ENCODE data around the gene B3GNT7.

Gene B3GNT7

DNA sequence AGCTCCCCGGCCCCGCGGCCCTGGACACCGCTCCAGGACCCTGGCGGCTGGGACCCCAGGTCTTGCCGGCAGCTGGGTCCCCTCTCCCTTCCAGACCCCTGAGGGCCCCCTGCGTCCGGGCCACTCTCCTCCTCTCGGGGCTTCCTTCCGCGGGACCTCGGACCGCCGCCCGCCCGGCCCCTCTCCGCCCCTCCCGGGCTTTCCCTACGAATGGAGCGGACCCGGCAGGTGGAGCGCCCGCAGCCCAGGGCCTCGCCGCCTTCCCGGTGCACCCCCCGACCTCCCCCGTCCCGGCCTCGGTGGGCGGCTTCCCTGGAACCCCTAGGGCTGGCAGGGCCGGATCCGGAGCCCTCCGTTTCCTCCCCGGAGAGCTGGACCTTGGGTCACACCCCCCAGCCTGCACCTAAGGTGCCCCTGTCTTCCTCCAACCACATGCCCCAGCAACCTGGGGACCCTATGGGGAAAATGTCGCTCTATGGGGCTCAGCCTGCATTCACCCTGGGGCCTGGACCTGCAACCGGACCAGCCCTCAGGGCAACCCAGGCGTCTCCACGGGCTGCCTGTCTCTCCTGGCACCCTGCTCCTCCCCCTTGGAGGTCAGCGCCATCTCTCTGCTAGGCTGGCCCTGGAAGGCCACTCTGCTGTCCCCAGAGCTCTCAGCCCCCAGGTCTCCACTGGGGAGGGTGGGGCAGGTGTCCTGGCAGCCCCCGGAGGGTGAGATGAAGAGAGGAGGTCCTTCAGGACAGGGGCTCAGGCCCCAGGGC is 730 bp downstream of the B3GNT7 start:
- Histone ChIP-seq H3K4me3 (ENCODE audit: low read length) (no peak overlapping the region), H3K4me2 (ENCODE audit: low read depth, low read length) (no peak overlapping the region)

DNA sequence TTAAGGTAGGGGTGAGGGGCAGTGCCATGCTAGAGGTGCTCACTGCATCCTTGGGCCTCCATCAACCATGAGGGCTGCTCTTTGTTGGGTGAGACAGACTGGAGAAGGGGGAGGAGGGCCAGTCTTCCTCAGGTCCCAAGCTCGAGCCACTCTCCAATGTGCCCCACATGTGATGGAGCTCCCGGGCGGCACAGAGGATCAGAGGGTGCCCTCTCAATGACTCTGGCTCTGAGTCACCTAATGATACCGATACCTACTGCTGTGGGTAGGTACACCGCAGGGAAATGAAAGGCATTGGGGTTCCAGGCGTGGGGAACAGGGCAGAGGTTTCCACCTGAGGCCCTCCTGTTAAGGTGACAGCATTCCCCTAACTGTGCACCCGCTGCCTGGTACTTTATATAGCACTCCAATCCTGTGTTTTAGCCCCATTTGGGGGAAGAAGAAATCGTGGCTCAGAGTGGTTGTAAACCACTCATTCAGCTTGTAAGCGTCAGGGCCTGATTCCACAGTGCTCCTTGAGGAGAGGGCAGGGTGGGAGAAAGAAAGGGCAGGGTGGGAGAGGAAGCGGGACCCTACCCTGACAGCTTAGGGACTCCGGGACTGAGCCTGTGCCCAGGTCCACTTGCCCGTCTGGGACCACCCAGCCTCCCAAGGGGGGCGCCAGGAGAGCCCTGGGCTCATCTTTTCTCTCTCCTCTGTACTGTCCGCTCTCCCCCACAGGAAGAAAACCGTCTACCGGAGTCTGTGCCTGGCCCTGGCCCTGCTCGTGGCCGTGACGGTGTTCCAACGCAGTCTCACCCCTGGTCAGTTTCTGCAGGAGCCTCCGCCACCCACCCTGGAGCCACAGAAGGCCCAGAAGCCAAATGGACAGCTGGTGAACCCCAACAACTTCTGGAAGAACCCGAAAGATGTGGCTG is 1.8 kb downstream of the B3GNT7 start:
- H3K9ac ChIP-seq (ENCODE audit: low read length), result no peak overlapping the region
- no peak overlapping the region for H2AFZ ChIP-seq (ENCODE audit: low read length)
- no peaks in the 10 kb centered on the region for H3K9me2 ChIP-seq (replicated peaks; ENCODE audit: insufficient read depth, low read length)
- peaks cover 7% of the 10 kb centered on the region; the same call in 1 of the 2 replicates for H3K27me3 ChIP-seq (replicated peaks; ENCODE audit: insufficient read depth, low read length)
- no peak overlapping the region for H3K27ac ChIP-seq (ENCODE audit: low read length)
- no peak overlapping the region for H3K4me2 ChIP-seq (ENCODE audit: low read depth, low read length)
- TF ChIP-seq EZH2 (optimal IDR thresholded peaks at IDR 0.05; ENCODE audit: low read depth, low read length) (no peak), EZH2phosphoT487 (IDR thresholded peaks at IDR 0.05; ENCODE audit: low read length) (no peak)
- TF ChIP-seq, protein P1, sequence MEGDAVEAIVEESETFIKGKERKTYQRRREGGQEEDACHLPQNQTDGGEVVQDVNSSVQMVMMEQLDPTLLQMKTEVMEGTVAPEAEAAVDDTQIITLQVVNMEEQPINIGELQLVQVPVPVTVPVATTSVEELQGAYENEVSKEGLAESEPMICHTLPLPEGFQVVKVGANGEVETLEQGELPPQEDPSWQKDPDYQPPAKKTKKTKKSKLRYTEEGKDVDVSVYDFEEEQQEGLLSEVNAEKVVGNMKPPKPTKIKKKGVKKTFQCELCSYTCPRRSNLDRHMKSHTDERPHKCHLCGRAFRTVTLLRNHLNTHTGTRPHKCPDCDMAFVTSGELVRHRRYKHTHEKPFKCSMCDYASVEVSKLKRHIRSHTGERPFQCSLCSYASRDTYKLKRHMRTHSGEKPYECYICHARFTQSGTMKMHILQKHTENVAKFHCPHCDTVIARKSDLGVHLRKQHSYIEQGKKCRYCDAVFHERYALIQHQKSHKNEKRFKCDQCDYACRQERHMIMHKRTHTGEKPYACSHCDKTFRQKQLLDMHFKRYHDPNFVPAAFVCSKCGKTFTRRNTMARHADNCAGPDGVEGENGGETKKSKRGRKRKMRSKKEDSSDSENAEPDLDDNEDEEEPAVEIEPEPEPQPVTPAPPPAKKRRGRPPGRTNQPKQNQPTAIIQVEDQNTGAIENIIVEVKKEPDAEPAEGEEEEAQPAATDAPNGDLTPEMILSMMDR (IDR thresholded peaks at IDR 0.05; ENCODE audit: low read length), result no peak
- no peak overlapping the region for H3K4me3 ChIP-seq (ENCODE audit: low read length)
- H3K4me1 ChIP-seq (ENCODE audit: low read length), result no peaks in the 10 kb centered on the region
- no peaks in the 10 kb centered on the region for H4K20me1 ChIP-seq (ENCODE audit: insufficient read depth, low read length)
- peak; percentile 36 for DNase-seq
- H3F3A ChIP-seq (ENCODE audit: insufficient read depth, low read length), result no peaks in the 10 kb centered on the region
- H3K9me3 ChIP-seq (replicated peaks; ENCODE audit: insufficient read depth, low read length), result no peaks in the 10 kb centered on the region
- H3K36me3 ChIP-seq (replicated peaks; ENCODE audit: insufficient read depth, low read length), result no peaks in the 10 kb centered on the region
- no peaks in the 10 kb centered on the region for H3K79me2 ChIP-seq (ENCODE audit: low read length)

More for the DNA sequence above, 730 bp downstream of the B3GNT7 start:
- Histone ChIP-seq H3K27me3 (replicated peaks; ENCODE audit: insufficient read depth, low read length) (peaks cover 7% of the 10 kb centered on the region; the same call in 1 of the 2 replicates), H3K9me2 (replicated peaks; ENCODE audit: insufficient read depth, low read length) (no peaks in the 10 kb centered on the region), H3K9me3 (replicated peaks; ENCODE audit: insufficient read depth, low read length) (no peaks in the 10 kb centered on the region), H3K9ac (ENCODE audit: low read length) (no peak overlapping the region), H2AFZ (ENCODE audit: low read length) (no peak overlapping the region), H3K27ac (ENCODE audit: low read length) (no peak overlapping the region), H4K20me1 (ENCODE audit: insufficient read depth, low read length) (no peaks in the 10 kb centered on the region), H3K36me3 (replicated peaks; ENCODE audit: insufficient read depth, low read length) (no peaks in the 10 kb centered on the region), H3K79me2 (ENCODE audit: low read length) (no peaks in the 10 kb centered on the region), H3F3A (ENCODE audit: insufficient read depth, low read length) (no peaks in the 10 kb centered on the region), H3K4me1 (ENCODE audit: low read length) (no peaks in the 10 kb centered on the region)
- DNase-seq, result no peak
- TF ChIP-seq EZH2phosphoT487 (IDR thresholded peaks at IDR 0.05; ENCODE audit: low read length), result no peak
- TF ChIP-seq EZH2 (optimal IDR thresholded peaks at IDR 0.05; ENCODE audit: low read depth, low read length), result no peak
- TF ChIP-seq, protein P1 (IDR thresholded peaks at IDR 0.05; ENCODE audit: low read length), result no peak

DNA sequence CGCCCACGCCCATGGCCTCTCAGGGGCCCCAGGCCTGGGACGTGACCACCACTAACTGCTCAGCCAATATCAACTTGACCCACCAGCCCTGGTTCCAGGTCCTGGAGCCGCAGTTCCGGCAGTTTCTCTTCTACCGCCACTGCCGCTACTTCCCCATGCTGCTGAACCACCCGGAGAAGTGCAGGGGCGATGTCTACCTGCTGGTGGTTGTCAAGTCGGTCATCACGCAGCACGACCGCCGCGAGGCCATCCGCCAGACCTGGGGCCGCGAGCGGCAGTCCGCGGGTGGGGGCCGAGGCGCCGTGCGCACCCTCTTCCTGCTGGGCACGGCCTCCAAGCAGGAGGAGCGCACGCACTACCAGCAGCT is 2.4 kb downstream of the B3GNT7 start:
- no peaks in the 10 kb centered on the region for H3K9me3 ChIP-seq (replicated peaks; ENCODE audit: insufficient read depth, low read length)
- H3K79me2 ChIP-seq (ENCODE audit: low read length), result no peaks in the 10 kb centered on the region
- no peaks in the 10 kb centered on the region for H3F3A ChIP-seq (ENCODE audit: insufficient read depth, low read length)
- no peak for DNase-seq
- H3K27me3 ChIP-seq (replicated peaks; ENCODE audit: insufficient read depth, low read length), result peaks cover 7% of the 10 kb centered on the region; the same call in 1 of the 2 replicates
- no peak overlapping the region for H2AFZ ChIP-seq (ENCODE audit: low read length)
- H3K9ac ChIP-seq (ENCODE audit: low read length), result no peak overlapping the region
- no peaks in the 10 kb centered on the region for H3K4me1 ChIP-seq (ENCODE audit: low read length)
- TF ChIP-seq EZH2 (optimal IDR thresholded peaks at IDR 0.05; ENCODE audit: low read depth, low read length) (no peak), EZH2phosphoT487 (IDR thresholded peaks at IDR 0.05; ENCODE audit: low read length) (no peak)
- no peaks in the 10 kb centered on the region for H3K9me2 ChIP-seq (replicated peaks; ENCODE audit: insufficient read depth, low read length)
- no peaks in the 10 kb centered on the region for H3K36me3 ChIP-seq (replicated peaks; ENCODE audit: insufficient read depth, low read length)
- H3K4me2 ChIP-seq (ENCODE audit: low read depth, low read length), result no peak overlapping the region
- H4K20me1 ChIP-seq (ENCODE audit: insufficient read depth, low read length), result no peaks in the 10 kb centered on the region
- no peak overlapping the region for H3K4me3 ChIP-seq (ENCODE audit: low read length)
- H3K27ac ChIP-seq (ENCODE audit: low read length), result no peak overlapping the region
